Ammon's horn (tissue), 1 donor: ENCODE results near the gene AASDH.
"Not testable (repeated sequence)": the region's sequence is repeated elsewhere in the genome, so short reads cannot be mapped to it uniquely, and the experiment has no call there.

Source experiments
- DNase-seq: peaks from one replicate; pipeline ENCODE4 v3.0.0-alpha.2; 2016; ENCODE audit warnings: low spot score

Gene AASDH

DNA sequence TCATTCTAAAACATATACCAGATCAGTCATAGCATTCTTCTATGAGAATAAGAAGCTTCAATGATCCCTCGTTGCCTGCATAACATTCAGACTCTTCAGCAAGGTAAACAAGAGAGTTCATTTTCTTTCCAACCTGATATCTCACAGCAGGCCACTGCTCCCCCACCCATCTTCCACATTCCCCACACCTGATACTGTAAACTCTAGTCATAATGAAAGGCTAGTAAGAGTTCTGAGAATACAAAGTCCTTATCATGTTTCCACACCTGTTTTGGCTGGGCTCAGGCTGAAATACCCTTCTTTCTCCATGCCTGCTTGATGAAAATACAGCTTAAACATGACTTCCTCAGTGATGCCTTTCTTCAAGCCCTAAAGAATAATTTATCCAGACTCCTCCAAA, 2.3 kb upstream of the AASDH start:
- no peak for DNase-seq

DNA sequence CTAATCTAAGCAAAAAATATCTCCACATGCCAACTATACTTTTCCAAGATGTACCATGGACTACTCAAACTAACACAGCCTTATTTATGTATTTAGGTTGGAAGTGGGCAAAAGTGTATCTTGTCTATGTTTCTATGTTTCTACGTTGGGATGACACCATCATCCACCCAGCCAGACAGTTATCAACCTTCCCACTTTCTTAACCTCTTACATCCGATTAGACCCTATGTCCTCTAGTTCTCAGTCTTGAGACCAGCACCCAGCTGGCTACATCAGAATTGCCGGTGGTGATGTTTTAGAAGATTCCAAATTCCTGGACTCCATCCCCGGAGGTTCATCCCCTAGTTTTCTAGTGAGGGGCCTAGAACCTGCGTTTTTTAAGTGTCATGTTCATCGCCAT, 1.0 kb upstream of the AASDH start:
- DNase-seq: no peak

DNA sequence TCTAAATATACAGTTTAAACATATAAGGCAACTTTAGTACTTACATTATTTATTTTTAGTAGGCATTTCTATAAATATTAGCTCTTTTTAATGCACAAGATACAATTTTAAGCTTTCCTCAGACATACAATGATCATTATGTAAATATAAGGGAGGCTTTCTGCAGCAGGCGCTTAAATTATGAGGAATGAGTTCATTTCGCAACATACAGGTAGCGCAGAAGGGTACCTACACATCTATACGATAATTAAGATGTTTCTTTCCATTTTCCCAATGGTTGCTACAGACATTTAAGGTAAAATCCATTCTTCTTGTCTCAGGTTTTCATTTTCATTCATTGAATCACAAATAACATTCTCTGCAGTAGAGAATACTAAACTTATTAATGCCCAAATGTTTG, 1.2 kb downstream of the AASDH start:
- no peak for DNase-seq

DNA sequence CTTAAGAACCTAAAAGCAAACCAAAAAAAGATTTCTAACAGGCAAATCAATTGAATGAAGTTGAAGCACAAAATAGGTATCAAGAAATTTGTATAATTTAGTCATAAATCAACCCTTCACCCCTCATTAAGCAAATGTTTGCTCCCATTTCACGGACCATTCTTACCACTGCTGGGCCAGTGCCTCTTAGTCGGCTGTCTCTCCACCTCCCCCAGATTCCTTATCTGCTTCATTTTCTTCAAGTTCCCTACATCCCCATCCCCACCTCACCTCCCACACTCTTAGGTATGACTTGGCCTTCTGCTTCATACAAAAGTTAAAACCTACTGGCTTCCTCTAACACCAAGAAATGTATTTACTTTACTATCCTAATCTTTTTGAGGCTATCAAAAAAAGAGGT, 11.8 kb downstream of the AASDH start:
- DNase-seq: no peak

DNA sequence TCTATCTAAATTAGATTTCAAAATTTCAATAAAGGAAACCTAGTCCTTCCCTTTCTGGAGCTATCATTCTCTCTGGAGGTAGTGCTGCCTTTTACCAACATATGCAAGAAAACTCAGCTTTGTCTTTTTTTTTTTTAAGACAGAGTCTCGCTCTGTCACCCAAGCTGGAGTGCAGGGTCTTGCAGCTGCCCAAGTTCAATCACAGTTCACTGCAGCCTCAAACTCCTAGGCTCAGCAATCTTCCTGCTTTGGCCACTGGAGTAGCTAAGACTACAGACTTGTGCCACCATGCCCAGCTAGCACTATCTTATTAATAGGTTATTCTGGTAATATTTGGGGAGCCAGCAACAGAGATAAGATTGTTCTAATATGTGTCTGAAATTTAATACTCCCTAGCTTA, 12.3 kb downstream of the AASDH start:
- no peak for DNase-seq

DNA sequence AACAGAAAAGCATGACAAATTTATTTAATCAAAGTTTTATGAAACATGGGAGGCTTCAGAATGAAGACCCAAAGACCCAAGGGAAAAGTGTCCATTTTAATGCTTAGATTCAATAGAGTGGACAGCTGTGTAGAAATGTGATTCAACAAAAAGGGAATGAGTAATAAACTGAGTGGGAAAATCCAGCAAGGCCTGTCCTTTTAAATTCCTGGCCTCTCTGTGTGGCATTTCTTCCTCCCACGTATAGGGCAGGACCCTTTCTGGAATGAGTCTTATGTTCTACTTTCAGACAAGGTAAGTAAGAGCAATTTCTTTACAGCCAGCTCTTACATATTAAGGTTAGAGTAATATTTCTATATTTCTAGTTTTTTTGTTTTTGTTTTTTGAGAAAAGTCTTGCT, 14.5 kb downstream of the AASDH start:
- no peak for DNase-seq

DNA sequence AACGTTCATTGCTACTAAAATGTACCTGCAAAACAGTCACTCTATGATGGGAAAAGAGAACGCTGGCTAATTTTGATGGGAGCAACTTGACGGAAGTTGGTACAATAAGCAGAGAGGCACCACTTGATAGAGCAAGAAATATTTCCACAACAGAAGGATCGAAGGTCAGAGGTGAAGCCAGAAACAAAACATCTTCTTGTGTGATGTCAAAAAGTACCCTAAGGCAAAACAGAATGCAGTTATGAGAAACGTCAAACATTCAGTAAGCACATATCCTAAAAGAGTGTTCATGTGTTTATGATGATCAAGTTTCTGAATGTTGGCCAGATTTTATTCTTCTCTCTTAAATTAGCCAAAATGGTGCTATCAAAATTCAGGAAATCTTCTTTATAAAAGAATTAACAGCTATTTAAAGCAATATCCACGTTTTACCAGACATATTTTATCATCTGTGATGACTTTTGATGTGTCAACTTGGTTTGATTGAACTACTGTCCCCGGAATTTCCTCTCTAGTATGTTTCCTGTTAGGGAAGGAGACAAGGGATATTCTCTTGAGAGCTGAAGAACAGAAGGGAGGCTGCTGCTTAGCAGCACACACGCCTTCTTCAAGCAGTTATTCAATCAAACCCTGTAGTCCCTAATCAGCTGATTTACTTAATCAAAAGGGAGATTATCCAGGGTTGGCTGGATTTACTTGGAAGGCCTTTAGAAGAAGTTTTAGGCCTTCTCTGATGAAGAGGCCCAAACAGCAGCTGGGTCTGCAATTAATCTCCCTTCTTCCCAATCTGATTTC, 15.7 kb downstream of the AASDH start:
- DNase-seq: no peak

DNA sequence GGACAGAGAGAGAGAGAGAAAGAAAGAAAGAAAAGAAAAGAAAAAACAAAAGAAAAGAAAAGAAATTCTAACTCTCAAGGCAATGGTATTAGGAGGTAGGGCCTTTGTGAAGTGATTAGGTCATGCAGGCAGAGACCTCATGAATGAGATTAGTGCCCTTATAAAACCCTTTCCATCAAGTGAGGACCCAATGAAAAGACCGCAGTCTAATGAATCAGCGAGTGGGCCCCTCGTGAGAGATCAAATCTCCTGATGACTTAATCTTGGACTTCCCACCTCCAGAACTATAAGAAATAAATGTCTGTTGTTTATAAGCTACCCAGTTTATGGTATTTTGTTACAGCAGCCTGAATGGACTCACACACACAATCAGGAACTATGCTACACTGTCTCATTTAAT, 16.9 kb downstream of the AASDH start:
- DNase-seq: no peak

DNA sequence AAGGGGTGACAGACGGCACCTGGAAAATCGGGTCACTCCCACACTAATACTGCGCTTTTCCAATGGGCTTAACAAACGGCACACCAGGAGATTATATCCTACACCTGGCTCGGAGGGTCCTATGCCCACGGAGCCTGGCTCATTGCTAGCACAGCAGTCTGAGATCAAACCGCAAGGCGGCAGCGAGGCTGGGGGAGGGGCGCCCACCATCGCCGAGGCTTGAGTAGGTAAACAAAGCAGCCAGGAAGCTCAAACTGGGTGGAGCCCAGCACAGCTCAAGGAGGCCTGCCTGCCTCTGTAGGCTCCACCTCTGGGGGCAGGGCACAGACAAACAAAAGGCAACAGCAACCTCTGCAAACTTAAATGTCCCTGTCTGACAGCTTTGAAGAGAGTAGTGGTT, 24.3 kb downstream of the AASDH start:
- not testable (repeated sequence) for DNase-seq

DNA sequence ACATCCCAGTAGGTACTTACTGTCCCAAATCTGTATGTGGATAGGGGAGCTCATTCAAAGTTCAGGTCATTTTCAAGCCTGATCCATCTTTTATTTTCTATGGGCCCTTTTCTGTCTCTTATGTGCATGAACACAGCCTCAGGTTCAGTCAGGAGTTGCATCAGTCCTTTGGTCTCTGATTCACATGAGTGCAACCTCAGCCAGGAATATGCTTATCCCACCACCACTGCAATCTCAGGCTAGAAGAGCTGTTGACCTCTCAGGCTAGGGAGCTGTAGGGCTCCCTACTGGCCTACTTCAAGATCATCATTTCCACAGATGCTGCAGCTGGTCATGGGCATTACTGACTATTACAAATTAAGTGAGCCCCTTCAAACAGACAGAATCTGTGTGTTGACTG, 27.2 kb downstream of the AASDH start:
- no peak for DNase-seq

DNA sequence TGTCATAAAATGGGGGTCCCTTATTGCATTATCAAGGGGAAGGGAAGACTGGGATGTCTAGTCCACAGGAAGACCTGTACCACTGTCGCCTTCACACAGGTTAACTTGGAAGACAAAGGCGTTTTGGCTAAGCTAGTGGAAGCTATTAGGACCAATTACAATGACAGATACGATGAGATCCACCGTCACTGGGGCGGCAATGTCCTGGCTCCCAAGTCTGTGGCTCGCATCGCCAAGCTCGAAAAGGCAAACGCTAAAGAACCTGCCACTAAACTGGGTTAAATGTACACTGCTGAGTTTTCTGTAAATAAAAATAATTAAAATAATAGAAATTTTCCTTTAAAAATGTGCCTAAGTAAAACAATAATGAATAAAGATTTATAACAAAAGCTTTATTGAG, 30.6 kb downstream of the AASDH start:
- DNase-seq: no peak

DNA sequence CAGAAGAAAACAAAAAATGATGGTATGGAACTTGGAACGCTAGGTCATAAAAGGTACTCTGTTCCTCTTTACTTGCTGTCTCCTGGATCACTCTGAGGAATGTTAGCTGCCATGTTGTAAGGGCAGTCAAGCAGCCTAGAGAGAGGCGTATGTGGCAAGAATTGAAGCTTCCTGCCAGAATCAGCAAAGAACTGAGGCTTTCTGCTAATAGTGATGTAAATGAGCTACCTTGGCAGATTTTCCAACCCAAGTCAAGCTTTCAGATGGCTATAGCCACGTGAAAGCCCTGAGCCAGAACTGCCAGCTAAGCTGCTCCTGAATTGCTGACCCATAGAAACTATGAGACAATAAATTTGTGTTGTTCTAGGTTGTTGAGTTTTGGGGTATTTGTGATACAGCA, 38.7 kb downstream of the AASDH start:
- peak; percentile 66 for DNase-seq

DNA sequence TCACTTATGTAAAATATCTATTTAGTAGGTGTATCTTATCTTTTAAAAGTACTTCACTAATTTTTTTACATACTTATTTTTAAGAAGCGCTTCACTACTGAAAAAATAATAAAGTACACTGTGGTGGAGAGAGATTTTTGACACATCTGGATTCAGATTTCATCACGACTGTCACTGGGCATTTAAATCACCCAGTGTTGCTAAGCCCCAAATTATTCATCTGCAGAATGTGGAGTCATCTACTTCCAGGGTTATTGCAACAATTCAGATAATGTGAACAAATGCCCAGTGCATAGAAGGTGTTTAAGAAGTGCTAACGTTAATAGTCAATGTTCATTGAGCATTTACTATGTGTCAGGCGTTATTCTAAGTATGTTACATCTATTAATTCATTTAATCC, 41.8 kb downstream of the AASDH start:
- DNase-seq: no peak

DNA sequence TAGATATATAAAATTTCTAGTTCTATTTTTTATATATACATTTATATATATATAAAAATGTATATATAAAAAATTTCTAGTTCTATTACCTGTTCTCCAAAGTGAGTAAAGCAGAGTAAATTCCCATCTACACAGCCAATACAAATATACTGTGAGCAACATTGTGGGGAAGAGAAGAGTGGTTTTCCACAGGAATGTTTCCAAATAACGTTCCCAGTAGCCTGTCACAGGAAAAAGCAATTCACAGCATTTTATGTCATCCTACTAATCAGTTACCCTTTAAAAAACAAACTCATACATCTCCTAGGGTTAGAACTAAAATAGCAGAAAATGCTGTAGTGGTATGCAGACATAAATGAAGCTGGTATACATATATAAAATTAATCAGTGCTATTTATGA, 44.5 kb downstream of the AASDH start:
- no peak for DNase-seq

DNA sequence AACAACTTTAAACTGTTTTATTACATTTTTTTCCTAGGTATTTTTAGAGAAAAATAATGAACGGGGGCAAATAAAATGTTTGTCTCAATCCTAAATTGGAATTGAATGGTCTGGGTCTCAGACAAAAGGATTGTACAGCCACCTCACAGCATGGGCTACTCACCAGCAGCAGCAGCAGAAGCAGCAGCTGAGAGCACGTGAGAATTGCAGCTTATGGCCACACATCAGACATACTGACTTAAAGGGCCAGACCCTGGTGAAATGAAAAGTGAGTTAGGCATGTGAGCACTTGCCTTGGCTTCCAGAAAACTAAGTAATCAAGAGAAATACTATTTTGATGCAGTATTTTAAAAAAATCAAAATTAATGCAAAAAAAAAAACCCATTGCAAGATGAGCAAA, 56.6 kb downstream of the AASDH start:
- no peak for DNase-seq

DNA sequence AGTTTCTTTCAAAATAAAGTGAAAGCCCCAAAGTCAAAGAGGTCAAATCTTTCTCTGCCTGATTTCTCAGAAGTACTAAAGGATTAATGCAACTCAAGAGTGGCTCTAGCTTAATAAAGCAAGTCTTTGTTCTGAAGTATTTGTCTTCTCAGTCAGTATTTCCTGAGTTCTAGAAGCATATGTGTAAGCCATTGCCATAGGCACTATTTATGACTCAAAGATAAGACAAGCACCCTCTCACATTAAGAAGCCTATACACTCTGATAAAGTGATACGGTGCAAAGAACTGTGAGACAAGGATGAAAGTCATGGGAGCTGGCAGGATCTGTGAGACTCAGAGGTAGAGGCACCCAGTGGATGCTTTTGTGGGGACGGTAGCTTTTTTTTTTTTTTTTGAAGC, 60.9 kb downstream of the AASDH start:
- DNase-seq: no peak

DNA sequence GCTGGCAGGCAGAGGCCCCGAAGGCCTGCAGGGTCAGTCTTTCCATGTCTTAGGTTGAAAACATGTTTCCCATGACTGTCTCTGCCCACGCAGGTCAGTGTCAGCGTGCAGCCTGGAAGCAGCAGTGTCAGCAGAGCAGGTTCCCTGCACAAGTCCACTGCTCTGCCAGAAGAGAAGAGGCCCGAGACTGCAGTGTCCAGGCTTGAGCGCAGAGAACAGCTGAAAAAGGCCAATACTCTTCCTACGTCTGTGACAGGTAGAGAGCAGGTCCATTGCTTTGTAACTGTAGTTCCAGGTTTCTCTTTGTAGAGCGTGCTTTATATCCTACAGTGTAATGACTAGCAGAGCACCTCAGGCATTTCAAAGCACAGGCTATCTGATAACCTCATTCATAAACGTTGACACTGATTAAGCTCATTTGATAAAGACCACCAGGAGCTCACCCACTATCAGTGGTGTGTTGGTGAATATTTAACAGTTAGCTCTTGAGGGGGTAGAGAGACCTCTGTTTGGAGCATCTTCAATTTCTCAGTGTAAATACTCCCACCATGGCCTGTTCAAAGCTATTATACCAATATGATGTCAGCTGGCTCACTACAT, 63.2 kb downstream of the AASDH start:
- no peak for DNase-seq

DNA sequence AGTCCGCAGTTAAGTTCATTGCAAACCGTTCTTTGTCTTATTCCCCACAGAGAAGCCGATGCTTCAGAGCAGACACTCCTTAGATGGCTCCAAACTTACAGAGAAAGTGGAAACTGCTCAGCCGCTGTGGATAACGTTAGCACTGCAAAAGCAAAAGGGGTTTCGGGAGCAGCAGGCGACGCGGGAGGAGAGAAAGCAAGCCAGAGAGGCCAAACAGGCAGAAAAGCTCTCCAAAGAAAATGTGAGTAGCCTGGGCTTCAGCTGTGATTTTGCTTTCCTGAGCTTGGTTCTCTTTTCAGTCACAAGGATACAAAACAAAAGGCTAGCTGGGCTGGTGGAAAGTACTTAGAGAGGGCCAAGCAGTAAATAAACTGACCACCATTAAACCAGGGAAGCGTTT, 64.0 kb downstream of the AASDH start:
- DNase-seq: peak; percentile 22

DNA sequence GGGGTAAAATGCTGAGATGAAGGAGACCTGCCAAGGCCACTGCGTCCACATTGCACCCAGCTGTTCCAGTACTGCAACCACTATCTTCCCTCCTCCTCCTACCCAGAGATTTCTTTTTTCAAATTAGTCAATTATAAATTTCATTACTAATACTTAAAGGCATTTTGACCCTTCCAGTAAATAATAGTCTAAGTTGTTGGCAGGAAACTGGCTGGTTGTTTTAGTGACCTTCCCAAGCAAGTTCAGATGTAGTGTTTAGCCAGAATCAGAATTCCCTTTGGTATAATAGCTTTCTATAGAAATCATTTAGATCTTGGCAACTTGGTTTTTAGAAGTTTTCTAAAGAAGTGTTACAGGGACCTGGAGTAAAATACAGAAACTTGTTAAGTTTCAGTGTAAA, 66.0 kb downstream of the AASDH start:
- DNase-seq: no peak

DNA sequence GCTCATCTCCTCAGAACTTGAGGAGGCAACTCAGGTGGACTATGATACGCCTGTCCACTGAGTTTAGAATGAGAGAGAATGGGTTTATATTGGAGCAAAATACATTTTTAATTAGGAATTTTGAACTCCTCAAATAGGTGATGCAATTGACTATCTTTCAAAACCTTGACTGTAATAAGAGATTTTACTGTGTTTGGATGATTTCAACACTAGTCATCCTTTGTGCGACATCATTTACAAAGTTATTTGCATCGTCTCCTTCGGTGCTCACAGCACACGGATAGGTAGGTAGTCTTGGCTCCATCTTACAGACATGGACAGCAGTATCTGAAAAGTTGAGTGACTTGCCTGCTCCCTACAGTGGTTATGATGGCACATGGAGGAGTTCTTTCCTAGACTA, 67.0 kb downstream of the AASDH start:
- DNase-seq: no peak

DNA sequence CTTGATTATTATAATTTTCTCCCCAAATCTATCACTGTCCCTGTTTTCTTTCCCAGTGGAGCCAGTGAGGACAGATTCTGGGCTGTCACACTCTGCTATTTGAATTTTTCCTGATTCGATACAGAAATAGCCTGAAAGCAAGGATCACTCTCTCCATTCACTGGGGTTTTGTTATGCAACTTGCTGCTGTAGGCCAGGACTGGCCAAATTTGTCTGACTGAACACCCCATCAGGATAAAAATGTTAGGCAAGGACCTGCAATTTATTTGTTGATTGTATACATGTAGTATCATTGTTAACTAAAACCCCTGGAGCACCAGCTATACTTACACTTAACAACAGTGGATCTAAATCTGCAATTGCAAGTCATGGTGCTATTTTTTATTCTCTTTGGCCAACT, 68.7 kb downstream of the AASDH start:
- no peak for DNase-seq

DNA sequence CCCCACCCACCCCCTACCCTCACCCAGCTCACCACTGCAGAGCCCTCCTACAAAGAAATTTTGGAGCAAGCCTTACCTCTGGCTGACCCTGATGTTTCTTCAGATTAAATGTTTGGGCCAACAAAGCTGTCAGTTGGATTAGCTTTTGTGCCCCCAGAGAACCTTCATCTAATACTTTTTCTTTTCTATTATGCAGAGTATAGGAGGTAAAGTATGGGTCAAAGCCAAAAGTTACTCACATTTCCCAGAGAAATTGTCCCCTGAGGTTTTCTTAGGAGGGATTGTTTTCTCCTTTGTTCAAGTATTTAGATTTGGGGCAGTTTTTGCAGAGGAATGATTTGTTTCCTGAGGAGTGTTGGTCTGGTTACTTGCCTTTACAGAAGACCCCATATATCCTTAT, 69.5 kb downstream of the AASDH start:
- no peak for DNase-seq

DNA sequence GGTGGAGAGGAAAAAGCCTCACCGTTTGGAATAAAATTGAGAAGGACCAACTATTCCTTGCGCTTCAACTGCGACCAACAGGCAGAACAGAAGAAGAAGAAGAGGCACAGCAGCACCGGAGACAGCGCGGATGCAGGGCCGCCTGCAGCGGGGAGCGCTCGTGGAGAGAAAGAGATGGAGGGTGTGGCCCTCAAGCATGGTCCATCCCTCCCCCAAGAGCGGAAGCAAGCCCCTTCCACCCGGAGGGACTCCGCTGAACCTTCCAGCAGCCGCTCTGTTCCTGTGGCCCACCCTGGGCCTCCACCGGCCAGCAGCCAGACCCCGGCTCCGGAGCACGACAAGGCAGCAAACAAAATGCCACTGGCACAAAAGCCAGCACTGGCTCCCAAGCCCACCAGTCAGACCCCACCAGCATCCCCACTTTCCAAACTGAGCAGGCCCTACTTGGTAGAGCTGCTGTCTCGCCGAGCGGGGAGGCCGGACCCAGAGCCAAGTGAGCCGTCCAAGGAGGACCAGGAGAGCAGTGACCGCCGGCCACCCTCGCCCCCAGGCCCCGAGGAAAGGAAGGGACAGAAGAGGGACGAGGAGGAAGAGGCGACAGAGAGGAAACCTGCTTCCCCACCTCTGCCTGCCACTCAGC, 71.2 kb downstream of the AASDH start:
- no peak for DNase-seq

DNA sequence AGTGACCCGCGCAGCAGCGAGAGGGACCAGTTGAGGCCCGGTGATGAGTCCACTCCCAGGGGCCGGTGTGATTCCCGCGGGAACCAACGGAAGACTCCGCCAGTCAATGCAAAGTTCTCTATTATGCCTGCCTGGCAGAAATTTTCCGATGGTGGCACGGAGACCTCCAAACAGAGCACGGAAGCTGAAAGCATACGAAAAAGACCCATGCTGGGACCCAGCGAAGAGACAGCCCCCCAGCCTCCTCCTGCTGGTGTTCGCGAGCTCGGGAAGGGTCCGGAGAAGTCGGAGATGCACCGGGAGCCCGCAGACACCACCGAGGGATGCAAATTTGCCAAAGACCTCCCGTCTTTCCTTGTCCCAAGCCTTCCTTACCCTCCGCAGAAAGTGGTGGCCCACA, 71.7 kb downstream of the AASDH start:
- DNase-seq: no peak
